ENCODE results near the gene PDE3A. TPM values are rescaled to one million over a fixed set of nuclear protein-coding genes. Genes with fewer than 3 reads are reported as not detected.

The PDE3A gene
- total and polyA plus RNA-seq, 3 donors from 2014 or later, result 1.6 to 4.8 (median 2.7) TPM

- H3K4me1 ChIP-seq, result no peaks in the 10 kb centered on the region
- no peak overlapping the region for H3K27ac ChIP-seq
- no peak for DNase-seq
- H3K27me3 ChIP-seq, result no peaks in the 10 kb centered on the region
- TF ChIP-seq CTCF (IDR thresholded peaks at IDR 0.05) (no peak), POLR2A (IDR thresholded peaks at IDR 0.05) (no peak)
- no peaks in the 10 kb centered on the region for H3K36me3 ChIP-seq (ENCODE audit: low read depth, missing control alignments)
- intact Hi-C loops (cut with DNase I; ENCODE audit: low total_unique reads), result no loop called here
- no peaks in the 10 kb centered on the region for H3K9me3 ChIP-seq
- no peak overlapping the region for H3K4me3 ChIP-seq
These were observed 121.9 kb downstream of the PDE3A start for GRCh38 chr12:20490213-20490612.

GRCh38 chr12:20491290-20491689 lies 123.0 kb downstream of the PDE3A start:
- H3K36me3 ChIP-seq (ENCODE audit: low read depth, missing control alignments), result no peaks in the 10 kb centered on the region
- H3K27me3 ChIP-seq, result no peaks in the 10 kb centered on the region
- no peaks in the 10 kb centered on the region for H3K9me3 ChIP-seq
- WGBS, 2 donors, result 74 to 78% methylated on average over 5 of the region's 5 CpGs
- intact Hi-C loops (cut with DNase I; ENCODE audit: low total_unique reads), result no loop called here
- DNase-seq, result no peak
- no peak for TF ChIP-seq CTCF (IDR thresholded peaks at IDR 0.05)
- no peak for TF ChIP-seq POLR2A (IDR thresholded peaks at IDR 0.05)
- no peak overlapping the region for H3K4me3 ChIP-seq
- no peaks in the 10 kb centered on the region for H3K4me1 ChIP-seq
- no peak overlapping the region for H3K27ac ChIP-seq

- 77 to 91% methylated on average over 4 of the region's 4 CpGs for WGBS, 2 donors
- no peak overlapping the region for H3K27ac ChIP-seq
- H3K9me3 ChIP-seq, result no peaks in the 10 kb centered on the region
- H3K36me3 ChIP-seq (ENCODE audit: low read depth, missing control alignments), result no peaks in the 10 kb centered on the region
- H3K4me1 ChIP-seq, result no peaks in the 10 kb centered on the region
- DNase-seq, result no peak
- intact Hi-C loops (cut with DNase I; ENCODE audit: low total_unique reads), result no loop called here
- H3K27me3 ChIP-seq, result no peaks in the 10 kb centered on the region
- no peak for TF ChIP-seq POLR2A (IDR thresholded peaks at IDR 0.05)
- no peak overlapping the region for H3K4me3 ChIP-seq
These were observed 124.0 kb downstream of the PDE3A start for GRCh38 chr12:20492251-20492760.

- no peaks in the 10 kb centered on the region for H3K4me1 ChIP-seq
- no peaks in the 10 kb centered on the region for H3K9me3 ChIP-seq
- no peak overlapping the region for H3K4me3 ChIP-seq
- no peak for TF ChIP-seq CTCF (IDR thresholded peaks at IDR 0.05)
- TF ChIP-seq POLR2A (IDR thresholded peaks at IDR 0.05), result no peak
- intact Hi-C loops (cut with DNase I; ENCODE audit: low total_unique reads), result no loop called here
- no peak overlapping the region for H3K27ac ChIP-seq
- no peak for DNase-seq
- no peaks in the 10 kb centered on the region for H3K36me3 ChIP-seq (ENCODE audit: low read depth, missing control alignments)
- no peaks in the 10 kb centered on the region for H3K27me3 ChIP-seq
- 91 to 92% methylated on average over 1 of the region's 1 CpG for WGBS, 2 donors
These were observed 125.6 kb downstream of the PDE3A start for GRCh38 chr12:20493934-20494333.

GRCh38 chr12:20494851-20495250 lies 126.5 kb downstream of the PDE3A start:
- no peaks in the 10 kb centered on the region for H3K4me1 ChIP-seq
- H3K27ac ChIP-seq, result no peak overlapping the region
- TF ChIP-seq CTCF (IDR thresholded peaks at IDR 0.05) (no peak), POLR2A (IDR thresholded peaks at IDR 0.05) (no peak)
- no peaks in the 10 kb centered on the region for H3K36me3 ChIP-seq (ENCODE audit: low read depth, missing control alignments)
- intact Hi-C loops (cut with DNase I; ENCODE audit: low total_unique reads), result no loop called here
- no peaks in the 10 kb centered on the region for H3K27me3 ChIP-seq
- no peaks in the 10 kb centered on the region for H3K9me3 ChIP-seq
- H3K4me3 ChIP-seq, result no peak overlapping the region
- WGBS, 2 donors, result 82 to 85% methylated on average over 2 of the region's 2 CpGs
- DNase-seq, result no peak
